CD4-positive, alpha-beta T cell (primary cell): ENCODE data around the gene DNMT1. TPM values are rescaled to one million over a fixed set of nuclear protein-coding genes. Genes with fewer than 3 reads are reported as not detected.

Source experiments
- ATAC-seq: fragments of 200-7000 bp; cut with Tn5 transposase; one replicate; pipeline ENCODE4 v1.10.0; 2022; ENCODE audit warnings: mild to moderate bottlenecking; ENCODE audit not compliant: poor library complexity
- CTCF ChIA-PET: fragments of 350-600 bp; sonication (Branson Sonifier 250); formaldehyde crosslinking; loops from one replicate; lab custom pipeline; 2021; ENCODE audit warnings: antibody characterized with exemption, inconsistent platforms; lab: Charles Lee
- POLR2A ChIA-PET: fragments of 350-600 bp; sonication (Branson Sonifier 250); formaldehyde crosslinking; loops from one replicate; lab custom pipeline; 2021; ENCODE audit warnings: antibody characterized with exemption, inconsistent platforms; lab: Charles Lee
- DNase-seq, 14 experiments: peaks; one replicate each; pipeline ENCODE4 v3.0.0-alpha.2; 2013 to 2020; ENCODE audit warnings: mixed read lengths in 2 of 14
- H3K27ac ChIP-seq, 2 donors: one replicate each; pipeline versions ENCODE4 v1.5.1 to v1.7.0; 2013; ENCODE audit warnings: low read length in 2 of 2, low read depth in 1 of 2, mild to moderate bottlenecking in 1 of 2
- H3K27me3 ChIP-seq, 2 experiments: 1 replicate in 1 of 2; 2 replicates in 1 of 2; pipeline versions ENCODE4 v1.6.1 to v1.7.0; 2013; ENCODE audit warnings: low read length in 2 of 2, control low read depth in 1 of 2, mild to moderate bottlenecking in 1 of 2, moderate library complexity in 1 of 2; ENCODE audit not compliant: insufficient read depth in 2 of 2, control insufficient read depth in 1 of 2
- H3K36me3 ChIP-seq: one replicate; pipeline ENCODE4 v1.6.1; 2013; ENCODE audit warnings: low read length, control low read depth; ENCODE audit not compliant: insufficient read depth
- H3K4me1 ChIP-seq: one replicate; pipeline ENCODE4 v1.6.1; 2013; ENCODE audit warnings: low read length, control low read depth; ENCODE audit not compliant: insufficient read depth
- H3K4me3 ChIP-seq: one replicate; pipeline ENCODE4 v1.5.1; 2013; ENCODE audit warnings: mild to moderate bottlenecking, low read length, moderate library complexity
- H3K9me3 ChIP-seq, 2 experiments: 1 replicate in 1 of 2; 2 replicates in 1 of 2; pipeline versions ENCODE4 v1.6.1 to v1.7.0; 2013; ENCODE audit warnings: low read length in 2 of 2, mild to moderate bottlenecking in 2 of 2, control low read depth in 1 of 2, moderate library complexity in 1 of 2; ENCODE audit not compliant: control insufficient read depth in 1 of 2, insufficient read depth in 1 of 2
- H3K27ac Mint-ChIP-seq: one replicate; pipeline ENCODE4 v1.8.0; 2020; ENCODE audit warnings: mixed read lengths
- H3K27me3 Mint-ChIP-seq: one replicate; pipeline ENCODE4 v1.8.0; 2021; ENCODE audit warnings: mixed read lengths
- H3K36me3 Mint-ChIP-seq: one replicate; pipeline ENCODE4 v1.8.0; 2021; ENCODE audit warnings: low read depth, mixed read lengths
- H3K4me1 Mint-ChIP-seq: one replicate; pipeline ENCODE4 v1.8.0; 2021; ENCODE audit warnings: low read depth, mixed read lengths
- H3K4me3 Mint-ChIP-seq: one replicate; pipeline ENCODE4 v1.8.0; 2020; ENCODE audit warnings: mild to moderate bottlenecking, mixed read lengths
- H3K9me3 Mint-ChIP-seq: one replicate; pipeline ENCODE4 v1.8.0; 2020; ENCODE audit warnings: mixed read lengths
- CTCF ChIP-seq: fragments of 200-600 bp; IDR thresholded peaks from one replicate; pipeline ENCODE4 v1.8.0; 2022; ENCODE audit warnings: antibody characterized with exemption, mild to moderate bottlenecking
- intact Hi-C, 2 experiments: fragments of 100-400 bp; cut with DNase I in 1 of 2; cut with micrococcal nuclease in 1 of 2; formaldehyde crosslinking; loops; one replicate each; pipeline versions ENCODE4 v1.15.1 to v1.9.0; 2023 to 2025; cut with DNase I, micrococcal nuclease
- total RNA-seq, 174 experiments: library from RNA in 2 of 174; stranded (reverse) in 2 of 174; gene quantifications; one replicate each; pipeline ENCODE4 v1.2.3 and lab custom pipeline; 2021 to 2026

Gene DNMT1
- total RNA-seq, 2 experiments from 2014 or later: 159 to 160 TPM

- no peaks in the 10 kb centered on the region for H3K9me3 Mint-ChIP-seq
- POLR2A ChIA-PET: interaction anchor here (0.9 to 3.1 kb wide), 3 partner anchors 10 to 247 kb away, joined by 3 to 19 read pairs (median 3); partner anchors contain the start of genes PPAN and TYK2
- intact Hi-C loops: no loop called here
- no peak for TF ChIP-seq CTCF
- Histone ChIP-seq H3K9me3 (no peaks in the 10 kb centered on the region), H3K4me1 (peaks cover 5% of the 10 kb centered on the region), H3K36me3 (peaks cover 77% of the 10 kb centered on the region), H3K27me3 (no peaks in the 10 kb centered on the region), H3K27ac (no peak overlapping the region), H3K4me3 (no peak overlapping the region)
- no peaks in the 10 kb centered on the region for H3K4me1 Mint-ChIP-seq
- H3K27ac Mint-ChIP-seq: no peak overlapping the region
- CTCF ChIA-PET: no interaction called here
- ATAC-seq: no peak
- H3K36me3 Mint-ChIP-seq: peaks cover 65% of the 10 kb centered on the region
- no peak overlapping the region for H3K4me3 Mint-ChIP-seq
- no peak for DNase-seq
- no peaks in the 10 kb centered on the region for H3K27me3 Mint-ChIP-seq
These were observed 61.8 kb downstream of the DNMT1 start for GRCh38 chr19:10132905-10133304.

DNA sequence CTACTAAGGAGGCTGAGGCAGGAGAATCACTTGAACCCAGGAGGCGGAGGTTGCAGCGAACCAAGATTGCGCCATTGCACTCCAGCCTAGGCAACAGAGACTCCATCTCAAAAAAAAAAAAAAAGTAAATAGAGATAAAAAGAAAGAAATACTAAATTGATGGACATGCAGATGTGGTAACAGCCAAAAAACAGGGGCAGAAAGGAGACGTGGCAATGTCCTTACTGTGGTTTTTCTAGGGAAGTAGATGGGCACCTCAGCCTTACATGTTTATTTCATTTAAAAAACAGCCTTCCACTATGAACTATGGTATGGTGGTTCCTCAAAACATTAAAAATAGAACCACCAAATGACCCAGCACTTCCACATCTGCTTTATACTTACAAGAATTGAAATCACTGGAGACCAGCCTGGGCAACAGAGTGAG is 68.5 kb downstream of the DNMT1 start:
- intact Hi-C loops: no loop called here
- ATAC-seq: no peak
- no peak for DNase-seq
- H3K27me3 Mint-ChIP-seq: no peaks in the 10 kb centered on the region
- Histone ChIP-seq H3K4me3 (no peak overlapping the region), H3K9me3 (no peaks in the 10 kb centered on the region), H3K27ac (no peak overlapping the region), H3K27me3 (no peaks in the 10 kb centered on the region), H3K36me3 (peaks cover 22% of the 10 kb centered on the region), H3K4me1 (no peaks in the 10 kb centered on the region)
- ChIA-PET POLR2A (no interaction called here), CTCF (interaction anchor here (0.7 kb wide), 1 partner anchor 651 kb away, joined by 3 read pairs; no protein-coding TSS in a partner anchor)
- TF ChIP-seq CTCF: no peak
- H3K4me1 Mint-ChIP-seq: no peaks in the 10 kb centered on the region
- no peak overlapping the region for H3K4me3 Mint-ChIP-seq
- H3K27ac Mint-ChIP-seq: no peak overlapping the region
- H3K36me3 Mint-ChIP-seq: peaks cover 20% of the 10 kb centered on the region
- H3K9me3 Mint-ChIP-seq: no peaks in the 10 kb centered on the region

DNA sequence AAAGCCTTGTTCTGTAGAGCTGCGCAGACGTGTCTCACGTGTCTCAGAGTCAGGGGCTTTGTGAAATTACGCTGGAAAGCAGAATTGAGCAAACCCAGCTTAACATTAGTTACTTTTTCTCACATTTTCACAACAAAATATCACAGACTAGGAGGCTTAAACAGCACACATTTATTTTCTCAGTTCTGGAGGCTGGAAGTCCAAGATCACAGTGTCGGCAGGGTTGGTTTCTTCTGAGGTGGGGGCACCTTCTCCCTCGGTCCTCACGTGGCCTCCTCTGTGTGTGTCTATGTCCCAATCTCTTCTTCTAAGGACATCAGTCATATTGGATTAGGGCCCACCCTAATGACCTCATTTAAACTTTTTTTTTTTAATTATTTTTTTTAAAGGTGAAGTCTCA is 70.3 kb downstream of the DNMT1 start:
- CTCF ChIA-PET: no interaction called here
- POLR2A ChIA-PET: no interaction called here
- H3K27me3 ChIP-seq: no peaks in the 10 kb centered on the region
- no peak overlapping the region for H3K4me3 Mint-ChIP-seq
- intact Hi-C loops: no loop called here
- H3K36me3 ChIP-seq: peaks cover 13% of the 10 kb centered on the region
- no peaks in the 10 kb centered on the region for H3K27me3 Mint-ChIP-seq
- no peak for TF ChIP-seq CTCF
- no peaks in the 10 kb centered on the region for H3K9me3 ChIP-seq
- H3K27ac ChIP-seq: no peak overlapping the region
- H3K4me1 ChIP-seq: peaks cover 7% of the 10 kb centered on the region
- H3K4me1 Mint-ChIP-seq: peaks cover 6% of the 10 kb centered on the region
- H3K9me3 Mint-ChIP-seq: no peaks in the 10 kb centered on the region
- H3K36me3 Mint-ChIP-seq: peaks cover 19% of the 10 kb centered on the region
- ATAC-seq: no peak
- no peak overlapping the region for H3K27ac Mint-ChIP-seq
- no peak for DNase-seq
- H3K4me3 ChIP-seq: no peak overlapping the region
